Activated naive CD8-positive, alpha-beta T cell (primary cell): Measurements from ENCODE around the gene CDH11.

Source experiments
- H3K27ac Mint-ChIP-seq: one replicate; pipeline ENCODE4 v1.8.0; 2021; ENCODE audit warnings: mixed read lengths
- H3K27me3 Mint-ChIP-seq: one replicate; pipeline ENCODE4 v1.8.0; 2021; ENCODE audit warnings: mixed read lengths
- H3K36me3 Mint-ChIP-seq: one replicate; pipeline ENCODE4 v1.8.0; 2021; ENCODE audit warnings: mixed read lengths
- H3K4me1 Mint-ChIP-seq: one replicate; pipeline ENCODE4 v1.8.0; 2021; ENCODE audit warnings: low read depth, mixed read lengths
- H3K4me3 Mint-ChIP-seq: one replicate; pipeline ENCODE4 v1.8.0; 2021; ENCODE audit warnings: mild to moderate bottlenecking, mixed read lengths
- H3K9me3 Mint-ChIP-seq: one replicate; pipeline ENCODE4 v1.8.0; 2021; ENCODE audit warnings: low read depth, mixed read lengths

The CDH11 gene

GRCh38 chr16:64975821-64976220, 146.0 kb downstream of the CDH11 start:
- Mint-ChIP-seq H3K4me3 (no peak overlapping the region), H3K27ac (no peak overlapping the region), H3K4me1 (no peaks in the 10 kb centered on the region), H3K36me3 (no peaks in the 10 kb centered on the region), H3K9me3 (peaks cover 14% of the 10 kb centered on the region), H3K27me3 (no peaks in the 10 kb centered on the region)

- no peak overlapping the region for H3K27ac Mint-ChIP-seq
- peaks cover 4% of the 10 kb centered on the region for H3K9me3 Mint-ChIP-seq
- no peaks in the 10 kb centered on the region for H3K36me3 Mint-ChIP-seq
- no peaks in the 10 kb centered on the region for H3K27me3 Mint-ChIP-seq
- H3K4me3 Mint-ChIP-seq = no peak overlapping the region
- H3K4me1 Mint-ChIP-seq = no peaks in the 10 kb centered on the region
Measured at GRCh38 chr16:64974381-64974780, 147.5 kb downstream of the CDH11 start.

- no peaks in the 10 kb centered on the region for H3K27me3 Mint-ChIP-seq
- no peak overlapping the region for H3K27ac Mint-ChIP-seq
Measured at GRCh38 chr16:64973171-64973570, 148.7 kb downstream of the CDH11 start.

GRCh38 chr16:64971171-64971570, 150.7 kb downstream of the CDH11 start:
- no peaks in the 10 kb centered on the region for H3K36me3 Mint-ChIP-seq
- no peaks in the 10 kb centered on the region for H3K27me3 Mint-ChIP-seq
- no peak overlapping the region for H3K27ac Mint-ChIP-seq
- H3K4me1 Mint-ChIP-seq = no peaks in the 10 kb centered on the region
- H3K9me3 Mint-ChIP-seq = peaks cover 11% of the 10 kb centered on the region
- H3K4me3 Mint-ChIP-seq = no peak overlapping the region

More at GRCh38 chr16:64973171-64973570, 148.7 kb downstream of the CDH11 start:
- H3K4me1 Mint-ChIP-seq = no peaks in the 10 kb centered on the region
- H3K9me3 Mint-ChIP-seq = peaks cover 7% of the 10 kb centered on the region
- no peak overlapping the region for H3K4me3 Mint-ChIP-seq
- H3K36me3 Mint-ChIP-seq = no peaks in the 10 kb centered on the region

DNA sequence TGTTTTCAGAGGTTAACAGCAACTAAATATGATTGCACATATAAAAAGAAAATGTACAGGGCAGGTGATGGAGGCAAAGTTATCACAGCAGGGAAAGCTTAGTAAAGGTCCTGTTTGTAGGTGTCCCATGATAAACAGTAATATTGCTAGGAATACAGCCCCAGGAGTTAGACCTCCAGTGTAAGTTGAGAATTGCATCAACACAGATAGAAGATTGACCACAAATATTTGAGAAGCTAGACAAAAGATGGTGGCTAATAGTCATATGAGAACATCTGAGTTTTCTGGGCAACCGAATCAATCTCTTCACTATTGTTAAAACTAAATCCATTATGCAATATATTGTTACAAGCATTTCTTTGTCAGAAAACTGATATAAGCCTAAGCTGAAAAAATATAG, 152.6 kb downstream of the CDH11 start:
- Mint-ChIP-seq H3K4me3 (no peak overlapping the region), H3K36me3 (no peaks in the 10 kb centered on the region), H3K27me3 (no peaks in the 10 kb centered on the region), H3K27ac (no peak overlapping the region), H3K9me3 (peaks cover 7% of the 10 kb centered on the region), H3K4me1 (no peaks in the 10 kb centered on the region)

DNA sequence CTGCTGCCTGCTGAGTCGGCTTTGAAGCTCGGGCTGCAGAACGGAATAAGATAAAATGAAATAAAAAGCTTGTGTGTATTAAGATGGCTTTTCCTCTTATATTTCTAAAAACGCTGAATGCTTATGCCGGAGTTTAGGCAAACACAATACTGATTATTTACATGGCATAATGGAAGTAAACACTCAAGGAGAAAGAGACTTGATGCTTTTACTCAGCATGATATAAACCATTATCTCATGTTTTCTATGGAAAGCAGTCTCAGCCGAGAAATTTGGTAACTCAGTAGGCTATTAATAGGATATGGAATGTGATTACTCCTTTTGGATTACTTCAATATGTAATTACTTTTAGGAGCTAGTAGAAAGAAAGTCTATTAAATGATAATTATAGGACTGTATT, 153.3 kb downstream of the CDH11 start:
- H3K27me3 Mint-ChIP-seq = no peaks in the 10 kb centered on the region
- H3K9me3 Mint-ChIP-seq = peaks cover 7% of the 10 kb centered on the region
- H3K4me3 Mint-ChIP-seq = no peak overlapping the region
- H3K36me3 Mint-ChIP-seq = no peaks in the 10 kb centered on the region
- no peaks in the 10 kb centered on the region for H3K4me1 Mint-ChIP-seq
- H3K27ac Mint-ChIP-seq = no peak overlapping the region

- H3K27ac Mint-ChIP-seq = no peak overlapping the region
- H3K4me3 Mint-ChIP-seq = no peak overlapping the region
- H3K27me3 Mint-ChIP-seq = no peaks in the 10 kb centered on the region
- H3K4me1 Mint-ChIP-seq = no peaks in the 10 kb centered on the region
- H3K36me3 Mint-ChIP-seq = no peaks in the 10 kb centered on the region
- H3K9me3 Mint-ChIP-seq = peaks cover 7% of the 10 kb centered on the region
Measured at GRCh38 chr16:64964126-64964540, 157.7 kb downstream of the CDH11 start.

DNA sequence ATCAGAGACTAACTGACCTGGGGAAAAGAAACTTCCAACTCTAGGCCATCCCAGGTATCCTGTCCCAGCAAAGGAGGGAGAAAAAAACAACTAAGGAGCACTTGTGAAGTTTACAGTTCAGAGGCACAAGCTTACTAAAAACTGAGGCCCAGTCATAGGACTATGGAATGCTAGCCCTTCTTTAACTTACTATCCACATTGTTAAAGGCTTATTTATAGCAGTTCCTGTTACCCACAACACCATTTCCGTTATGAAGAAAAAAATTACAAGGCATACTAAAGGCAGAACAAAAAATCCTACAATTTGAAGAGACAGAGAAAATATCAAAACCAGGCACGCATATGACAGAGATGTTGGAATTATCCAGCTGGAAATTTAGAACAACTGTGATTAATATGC, 159.1 kb downstream of the CDH11 start:
- Mint-ChIP-seq H3K36me3 (no peaks in the 10 kb centered on the region), H3K27ac (no peak overlapping the region), H3K9me3 (peaks cover 4% of the 10 kb centered on the region), H3K27me3 (no peaks in the 10 kb centered on the region), H3K4me3 (no peak overlapping the region), H3K4me1 (no peaks in the 10 kb centered on the region)

DNA sequence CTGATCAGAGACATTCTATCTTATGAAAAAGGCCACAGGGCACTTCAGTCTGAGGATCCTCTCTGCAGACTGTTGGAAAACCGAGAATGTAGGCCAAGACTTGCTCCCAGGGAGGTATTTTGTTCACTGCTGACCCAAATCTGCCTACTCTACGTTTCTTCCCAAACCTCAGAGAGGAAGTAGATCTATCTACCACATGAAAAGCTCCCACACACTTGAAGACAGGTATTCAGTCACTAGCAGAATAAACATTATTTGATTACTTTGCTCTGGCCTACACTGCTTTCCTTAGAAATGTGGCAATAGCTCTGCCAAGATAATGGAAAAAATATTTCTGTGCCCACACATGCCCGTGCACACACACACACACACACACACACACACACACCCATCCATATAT, 164.6 kb downstream of the CDH11 start:
- Mint-ChIP-seq H3K36me3 (no peaks in the 10 kb centered on the region), H3K9me3 (peaks cover 8% of the 10 kb centered on the region), H3K4me1 (no peaks in the 10 kb centered on the region), H3K4me3 (no peak overlapping the region), H3K27ac (no peak overlapping the region), H3K27me3 (no peaks in the 10 kb centered on the region)

GRCh38 chr16:64952177-64952576, 169.7 kb downstream of the CDH11 start:
- Mint-ChIP-seq H3K4me1 (no peaks in the 10 kb centered on the region), H3K27me3 (no peaks in the 10 kb centered on the region), H3K36me3 (no peaks in the 10 kb centered on the region), H3K4me3 (no peak overlapping the region), H3K9me3 (peaks cover 7% of the 10 kb centered on the region), H3K27ac (no peak overlapping the region)

DNA sequence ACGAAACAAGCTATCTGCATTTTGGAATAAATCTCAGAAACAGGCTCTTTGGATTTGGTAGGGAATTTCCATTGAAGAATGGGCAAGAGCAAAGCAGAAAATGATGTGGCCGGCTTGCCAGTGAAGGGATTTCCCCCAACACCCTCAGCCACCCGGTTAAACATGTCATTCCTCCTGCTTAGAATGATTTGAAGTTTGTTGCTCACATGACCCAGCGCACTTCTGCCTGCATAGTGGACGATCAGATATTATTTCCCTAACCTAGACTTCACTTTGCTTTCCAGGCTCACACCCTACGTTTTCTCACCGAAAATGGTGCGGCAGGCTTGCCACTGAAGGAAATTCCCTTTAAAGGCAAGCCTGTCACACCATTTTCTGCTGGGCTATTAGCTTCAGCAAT, 170.7 kb downstream of the CDH11 start:
- Mint-ChIP-seq H3K9me3 (peaks cover 7% of the 10 kb centered on the region), H3K4me1 (no peaks in the 10 kb centered on the region), H3K36me3 (no peaks in the 10 kb centered on the region), H3K27me3 (no peaks in the 10 kb centered on the region), H3K27ac (no peak overlapping the region), H3K4me3 (no peak overlapping the region)

DNA sequence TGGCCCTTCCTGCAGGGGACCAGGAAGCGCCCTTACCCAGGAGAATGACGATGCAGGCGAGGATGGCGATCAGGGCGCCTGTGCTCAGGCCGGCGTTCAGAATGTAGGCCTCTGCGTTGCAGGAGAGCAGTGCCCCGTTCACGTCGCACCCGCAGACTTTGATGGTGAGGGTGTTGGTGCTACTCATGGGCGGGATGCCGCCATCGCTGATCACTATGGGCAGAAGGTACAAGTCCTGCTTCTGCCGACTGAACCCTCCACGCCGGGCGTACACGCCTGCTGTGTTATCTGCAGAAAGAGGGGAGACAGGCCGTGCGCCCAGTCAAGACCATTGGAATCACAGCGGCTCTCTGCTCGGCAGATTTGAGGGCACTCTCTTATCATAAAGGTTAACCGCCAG, 171.1 kb downstream of the CDH11 start:
- no peaks in the 10 kb centered on the region for H3K4me1 Mint-ChIP-seq
- no peaks in the 10 kb centered on the region for H3K36me3 Mint-ChIP-seq
- H3K27ac Mint-ChIP-seq = no peak overlapping the region
- H3K9me3 Mint-ChIP-seq = peaks cover 7% of the 10 kb centered on the region
- H3K27me3 Mint-ChIP-seq = no peaks in the 10 kb centered on the region
- H3K4me3 Mint-ChIP-seq = no peak overlapping the region

- H3K4me1 Mint-ChIP-seq = no peaks in the 10 kb centered on the region
- H3K36me3 Mint-ChIP-seq = no peaks in the 10 kb centered on the region
- no peaks in the 10 kb centered on the region for H3K27me3 Mint-ChIP-seq
- no peak overlapping the region for H3K4me3 Mint-ChIP-seq
- H3K9me3 Mint-ChIP-seq = peaks cover 7% of the 10 kb centered on the region
- H3K27ac Mint-ChIP-seq = no peak overlapping the region
Measured at GRCh38 chr16:64950262-64950661, 171.6 kb downstream of the CDH11 start.

DNA sequence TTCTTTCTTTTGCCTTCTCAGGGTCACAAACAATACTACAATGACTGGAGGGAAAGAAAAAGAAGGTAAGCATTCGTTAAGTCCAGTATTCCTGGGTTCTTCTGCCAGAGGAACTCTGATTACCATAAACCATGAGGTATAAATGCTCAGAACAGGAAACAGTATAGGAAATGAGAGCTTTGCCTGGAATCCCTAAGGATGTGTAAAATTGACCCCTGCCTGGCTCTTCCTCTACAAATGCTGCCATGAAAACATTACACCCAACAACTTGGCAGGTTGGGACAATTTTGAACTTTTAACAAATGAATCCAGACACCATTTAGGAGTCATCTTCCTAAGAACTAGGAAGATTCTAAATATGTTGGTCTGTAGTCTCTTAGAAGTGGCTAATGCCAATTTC, 173.8 kb downstream of the CDH11 start:
- Mint-ChIP-seq H3K9me3 (peaks cover 18% of the 10 kb centered on the region), H3K4me3 (no peak overlapping the region), H3K36me3 (no peaks in the 10 kb centered on the region), H3K27ac (no peak overlapping the region), H3K27me3 (no peaks in the 10 kb centered on the region), H3K4me1 (no peaks in the 10 kb centered on the region)

DNA sequence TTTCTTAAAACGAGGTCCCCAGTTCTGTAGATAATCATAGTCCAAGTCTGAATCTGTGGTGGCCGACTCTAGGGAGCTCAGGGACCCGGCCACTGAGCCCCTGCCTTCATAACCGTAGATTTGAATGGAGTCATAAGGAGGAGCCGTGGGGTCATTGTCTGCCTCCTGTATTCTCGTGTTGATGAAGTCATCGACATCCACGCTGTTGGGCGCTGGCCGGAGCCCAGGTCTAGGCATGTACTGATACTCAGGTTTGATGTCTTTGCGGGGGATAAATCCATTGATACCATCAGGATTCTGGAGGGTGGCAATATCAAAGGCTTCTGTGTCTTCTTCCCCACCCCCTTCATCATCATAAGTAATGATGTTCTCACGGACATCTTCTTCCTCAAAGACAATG, 174.2 kb downstream of the CDH11 start:
- peaks cover 15% of the 10 kb centered on the region for H3K9me3 Mint-ChIP-seq

GRCh38 chr16:64933885-64934284, 188.0 kb downstream of the CDH11 start:
- no peaks in the 10 kb centered on the region for H3K36me3 Mint-ChIP-seq
- no peak overlapping the region for H3K27ac Mint-ChIP-seq
- no peak overlapping the region for H3K4me3 Mint-ChIP-seq
- H3K27me3 Mint-ChIP-seq = no peaks in the 10 kb centered on the region
- H3K9me3 Mint-ChIP-seq = peaks cover 12% of the 10 kb centered on the region
- no peaks in the 10 kb centered on the region for H3K4me1 Mint-ChIP-seq

More for the DNA sequence above, 174.2 kb downstream of the CDH11 start:
- no peaks in the 10 kb centered on the region for H3K36me3 Mint-ChIP-seq
- no peaks in the 10 kb centered on the region for H3K4me1 Mint-ChIP-seq
- no peak overlapping the region for H3K27ac Mint-ChIP-seq
- H3K4me3 Mint-ChIP-seq = no peak overlapping the region
- H3K27me3 Mint-ChIP-seq = no peaks in the 10 kb centered on the region

- H3K27ac Mint-ChIP-seq = no peak overlapping the region
- no peaks in the 10 kb centered on the region for H3K4me1 Mint-ChIP-seq
- H3K4me3 Mint-ChIP-seq = no peak overlapping the region
- H3K9me3 Mint-ChIP-seq = peaks cover 11% of the 10 kb centered on the region
- H3K36me3 Mint-ChIP-seq = no peaks in the 10 kb centered on the region
- no peaks in the 10 kb centered on the region for H3K27me3 Mint-ChIP-seq
Measured at GRCh38 chr16:64926476-64926875, 195.4 kb downstream of the CDH11 start.
